Erythroblast (primary cell): Measurements from ENCODE around the gene COA1.

ENCODE experiments used
- GATA1 ChIP-seq: IDR thresholded peaks from 2 replicates; pipeline ENCODE4 v1.6.1; 2011; ENCODE audit warnings: low read depth, mild to moderate bottlenecking, control low read depth, low read length, moderate library complexity
- POLR2A ChIP-seq: IDR thresholded peaks from 2 replicates; pipeline ENCODE4 v1.6.1; 2011; ENCODE audit warnings: mild to moderate bottlenecking, low read length

DNA sequence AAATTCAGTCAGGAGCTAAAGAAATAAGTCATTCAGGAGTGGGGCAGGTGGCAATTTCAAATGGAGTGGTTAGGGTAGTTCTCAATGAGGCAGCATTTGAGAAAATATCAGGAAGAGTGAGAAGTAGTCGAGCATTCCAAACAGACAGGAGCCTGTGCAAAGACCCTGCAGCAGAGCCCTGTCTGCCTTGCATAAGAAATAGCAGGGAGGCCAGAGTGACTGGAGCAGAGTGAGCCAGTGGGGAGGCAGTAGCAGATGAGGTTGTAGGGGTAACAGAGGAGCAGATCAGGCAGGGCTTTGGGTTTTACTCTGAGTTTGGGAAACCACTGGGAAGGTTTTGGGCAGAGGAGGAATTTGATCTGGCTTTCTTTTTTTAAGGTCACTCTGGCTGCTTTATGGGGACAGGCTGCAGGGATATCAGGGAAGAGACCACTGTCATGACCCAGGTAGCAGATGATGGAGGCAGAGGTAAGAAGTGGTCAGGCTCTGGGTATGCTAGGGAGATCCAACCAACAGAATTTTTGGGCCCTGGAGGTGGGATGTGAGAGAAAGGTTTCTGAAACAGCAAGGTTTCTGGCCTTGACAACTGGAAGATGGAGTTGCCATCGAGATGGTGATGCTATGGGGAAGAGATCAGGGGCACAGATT, 27.9 kb upstream of the COA1 start:
- TF ChIP-seq POLR2A (peak; percentile 34), GATA1 (no peak)
